K562 (cell line): ENCODE data around the gene PMPCA. TPM values are rescaled to one million over a fixed set of nuclear protein-coding genes. Genes with fewer than 3 reads are reported as not detected.

Experiments
- ATAC-seq: fragments of 200-7000 bp; cut with Tn5 transposase; 3 replicates; pipeline ENCODE4 v1.9.1; 2020; ENCODE audit warnings: moderate library complexity
- BruUV-seq: library from RNA; stranded (reverse); fragments of 400-500 nt; replicated peaks from 2 replicates; lab custom pipeline; 2021; lab: Mats Ljungman, UMichigan
- CTCF ChIA-PET: fragments of 300-600 bp; formaldehyde crosslinking; extraction: SDS; loops from one replicate; lab custom pipeline; 2021; ENCODE audit warnings: low intra/inter-chr PET ratio; lab: Yijun Ruan, JAX
- POLR2A ChIA-PET: fragments of 300-600, 350-650 bp; sonication (Branson Sonifier 250); formaldehyde crosslinking; extraction: SDS; loops from one replicate; lab custom pipeline; 2021; ENCODE audit warnings: antibody characterized with exemption, inconsistent platforms; lab: Yijun Ruan, JAX
- DNase-seq, 4 experiments: peaks; one replicate each; pipeline versions ENCODE4 v3.0.0 to v3.0.0-alpha.2; 2011 to 2018; ENCODE audit warnings: low spot score in 3 of 4, mixed read lengths in 3 of 4; ENCODE audit errors: extremely low read depth in 1 of 4
- FAIRE-seq: peaks from 2 replicates; lab custom pipeline; 2011; peaks lifted over from hg19 to GRCh38; lab: Jason Lieb, UNC
- H2AFZ ChIP-seq: 2 replicates; pipeline ENCODE4 v1.6.0; 2011; ENCODE audit warnings: low read depth, low read length, control low read depth, inconsistent platforms
- H3K27ac ChIP-seq: fragments of 200-600 bp; 3 replicates; pipeline ENCODE4 v1.8.0; 2011; ENCODE audit warnings: low read depth, mild to moderate bottlenecking, control low read depth, inconsistent platforms, low read length, moderate library complexity, mixed read lengths; ENCODE audit errors: extremely low read depth
- H3K27me3 ChIP-seq, 2 experiments: fragments of 300-600 bp in 1 of 2; 2 replicates in 1 of 2; 3 replicates in 1 of 2; pipeline versions ENCODE4 v1.6.0 to v1.8.0; 2011; ENCODE audit warnings: inconsistent platforms in 2 of 2, low read length in 2 of 2, mild to moderate bottlenecking in 1 of 2, mixed read lengths in 1 of 2, moderate library complexity in 1 of 2; ENCODE audit not compliant: control insufficient read depth in 2 of 2, insufficient read depth in 2 of 2
- H3K36me3 ChIP-seq: fragments of 300-600 bp; 3 replicates; pipeline ENCODE4 v1.8.0; 2011; ENCODE audit warnings: mild to moderate bottlenecking, low read length, inconsistent platforms; ENCODE audit not compliant: control insufficient read depth, insufficient read depth
- H3K4me1 ChIP-seq, 2 experiments: fragments of 200-600 bp in 1 of 2; replicated peaks in 1 of 2; 2 replicates in 1 of 2; 3 replicates in 1 of 2; pipeline versions ENCODE4 v1.5.1 to v1.8.0; 2011; ENCODE audit warnings: inconsistent platforms in 2 of 2, low read length in 2 of 2, mild to moderate bottlenecking in 1 of 2, mixed read lengths in 1 of 2, moderate library complexity in 1 of 2; ENCODE audit not compliant: control insufficient read depth in 2 of 2, insufficient read depth in 2 of 2
- H3K4me2 ChIP-seq: 2 replicates; pipeline ENCODE4 v1.6.1; 2011; ENCODE audit warnings: low read length, control low read depth, inconsistent platforms, mixed read lengths; ENCODE audit not compliant: insufficient read depth
- H3K4me3 ChIP-seq: fragments of 200-600 bp; sonication (generic), shearing (Covaris generic); 2 replicates; pipeline ENCODE4 v1.5.1; 2016; ENCODE audit warnings: control low read depth, inconsistent platforms
- H3K79me2 ChIP-seq: fragments of 200-600 bp; 3 replicates; pipeline ENCODE4 v1.8.0; 2011; ENCODE audit warnings: low read length, inconsistent platforms; ENCODE audit not compliant: control insufficient read depth, insufficient read depth
- H3K9ac ChIP-seq, 2 experiments: 2 replicates each; pipeline versions ENCODE4 v1.6.0 to v1.6.1; 2011; ENCODE audit warnings: low read depth in 2 of 2, low read length in 2 of 2, control low read depth in 1 of 2, inconsistent platforms in 1 of 2, mild to moderate bottlenecking in 1 of 2, mixed read lengths in 1 of 2; ENCODE audit not compliant: insufficient read depth in 1 of 2
- H3K9me1 ChIP-seq: one replicate; pipeline ENCODE4 v1.6.0; 2011; ENCODE audit warnings: inconsistent platforms, mild to moderate bottlenecking, low read length, moderate library complexity; ENCODE audit not compliant: control insufficient read depth, insufficient read depth
- H3K9me3 ChIP-seq: replicated peaks from 2 replicates; pipeline ENCODE4 v1.5.1; 2011; ENCODE audit warnings: low read depth, low read length, inconsistent platforms; ENCODE audit not compliant: control insufficient read depth, insufficient read depth
- H4K20me1 ChIP-seq: replicated peaks from 2 replicates; pipeline ENCODE4 v1.6.1; 2011; ENCODE audit warnings: low read length, inconsistent platforms, mixed read lengths; ENCODE audit not compliant: control insufficient read depth, insufficient read depth
- ADNP ChIP-seq: fragments of 200-800 bp; sonication (Bioruptor generic); IDR thresholded peaks from 2 replicates; pipeline ENCODE4 v1.6.1; 2016; ENCODE audit warnings: missing genetic modification characterization, missing compliant biosample characterization
- ARID3B ChIP-seq: fragments of 250-450 bp; sonication (Bioruptor Pico); IDR thresholded peaks from 2 replicates; pipeline ENCODE4 v1.4.0; 2020; ENCODE audit warnings: borderline replicate concordance
- CEBPB ChIP-seq: fragments of 450-650 bp; IDR thresholded peaks from 2 replicates; pipeline ENCODE4 v1.6.1; 2016; ENCODE audit warnings: missing genetic modification characterization, missing compliant biosample characterization
- GATAD2B ChIP-seq: fragments of 450-650 bp; IDR thresholded peaks from 2 replicates; pipeline ENCODE4 v1.6.1; 2017; ENCODE audit warnings: mild to moderate bottlenecking, borderline replicate concordance
- GTF2A2 ChIP-seq: IDR thresholded peaks from 2 replicates; pipeline ENCODE4 v1.6.1; 2016; ENCODE audit warnings: mild to moderate bottlenecking, missing genetic modification characterization, missing compliant biosample characterization
- JUN ChIP-seq, 2 experiments: sonication (generic) in 1 of 2; formaldehyde crosslinking in 1 of 2; IDR thresholded peaks; 2 replicates each; pipeline versions ENCODE4 v1.6.1 to v1.8.0; 2012 to 2022; ENCODE audit warnings: borderline replicate concordance in 2 of 2, mild to moderate bottlenecking in 2 of 2, improper control_type of control experiment in 1 of 2, low read depth in 1 of 2, low read length in 1 of 2, missing genetic modification reagents in 1 of 2
- KDM1A ChIP-seq, 2 experiments: fragments of 450-650 bp; IDR thresholded peaks; 2 replicates each; pipeline ENCODE4 v1.6.1; 2016; ENCODE audit warnings: mild to moderate bottlenecking in 2 of 2
- POLR2G ChIP-seq: fragments of 200-400 bp; formaldehyde crosslinking; IDR thresholded peaks from 2 replicates; pipeline ENCODE4 v1.6.1; 2017; ENCODE audit warnings: low read depth, mild to moderate bottlenecking, antibody characterized with exemption, low read length, moderate library complexity
- POLR3A ChIP-seq: IDR thresholded peaks from 2 replicates; pipeline ENCODE4 v1.6.1; 2011; ENCODE audit warnings: borderline replicate concordance, mild to moderate bottlenecking, moderate library complexity; ENCODE audit not compliant: insufficient read length, insufficient read depth; ENCODE audit errors: extremely low read depth
- RBM25 ChIP-seq: fragments of 200-400 bp; formaldehyde crosslinking; IDR thresholded peaks from 2 replicates; pipeline ENCODE4 v1.6.1; 2018; ENCODE audit warnings: low read length, low read depth, moderate library complexity; ENCODE audit not compliant: severe bottlenecking
- RCOR1 ChIP-seq, 2 experiments: IDR thresholded peaks; 2 replicates each; pipeline ENCODE4 v1.6.1; 2012; ENCODE audit warnings: low read depth in 2 of 2, low read length in 2 of 2, borderline replicate concordance in 1 of 2, improper control_type of control experiment in 1 of 2
- SMARCA5 ChIP-seq: fragments of 450-650 bp; IDR thresholded peaks from 2 replicates; pipeline ENCODE4 v1.6.1; 2016
- ZBTB7A ChIP-seq: IDR thresholded peaks from 2 replicates; pipeline ENCODE4 v1.6.1; 2011; ENCODE audit warnings: low read depth, mild to moderate bottlenecking, low read length, moderate library complexity, borderline replicate concordance; ENCODE audit not compliant: control insufficient read depth
- ZNF41 ChIP-seq: fragments of 250-450 bp; sonication (Bioruptor Pico); conservative IDR thresholded peaks from 2 replicates; pipeline ENCODE4 v1.4.0; 2020; ENCODE audit warnings: mild to moderate bottlenecking
- ZSCAN29 ChIP-seq: fragments of 450-650 bp; IDR thresholded peaks from 2 replicates; pipeline ENCODE4 v1.6.1; 2017
- WGBS: fragments of 100-300 bp; shearing (Covaris generic); methylation state at CpG from one replicate; pipeline ENCODE4 v1.1.6; 2016; ENCODE audit warnings: low coverage, mixed read lengths; ENCODE audit not compliant: insufficient coverage; ENCODE audit errors: missing lambda C conversion rate; 5-methylcytosine and 5-hydroxymethylcytosine counted together
- in situ Hi-C: fragments of 300-500 bp; cut with MboI; formaldehyde crosslinking; loops from 4 replicates; pipeline ENCODE4 v1.15.0; 2018; ENCODE audit warnings: inconsistent platforms, mixed read lengths
- intact Hi-C: fragments of 100-400 bp; cut with micrococcal nuclease; formaldehyde crosslinking; loops from 2 replicates; pipeline ENCODE4 v1.14.2; 2022
- polyA plus RNA-seq, 8 experiments: library from polyadenylated mRNA; depleted of rRNA in 4 of 8; stranded (reverse) in 5 of 8; unstranded in 3 of 8; fragments of >200 nt; fragmentation: Nextera tagmentation in 2 of 8; fragmentation: Illumina TruSeq in 1 of 8; extraction: Ambion mirVana in 2 of 8; extraction: Trizol in 1 of 8; gene quantifications; 2 replicates each; pipeline versions ENCODE4 v1.2.1 to v1.2.3, GENCODE V29; 2011 to 2014; ENCODE audit warnings: inconsistent platforms in 1 of 8, missing spikeins in 1 of 8
- total RNA-seq, 7 experiments: library from RNA; depleted of rRNA in 6 of 7; stranded (reverse); fragments of >200 nt in 6 of 7; fragmentation: Illumina TruSeq in 2 of 7; extraction: Trizol in 2 of 7; gene quantifications; 2 replicates each; pipeline versions ENCODE4 v1.2.1 to v1.2.3, GENCODE V29; 2011 to 2021; ENCODE audit warnings: low replicate concordance in 1 of 7

PMPCA gene
- total and polyA plus RNA-seq, 9 of the 15 experiments (the other 6 are each of a cell fraction or from before 2014, with no cell fraction given) = 23.9 to 143 (median 86.6) TPM

GRCh38 chr9:136444102-136444501 lies 33.6 kb downstream of the PMPCA start:
- Histone ChIP-seq H3K27ac (no peak overlapping the region), H3K4me2 (no peak overlapping the region), H3K9ac (no peak overlapping the region), H3K36me3 (peaks cover 82% of the 10 kb centered on the region), H2AFZ (no peak overlapping the region), H3K9me3 (no peaks in the 10 kb centered on the region), H3K4me1 (peaks cover 4 to 19% of the 10 kb centered on the region in 2 experiments; a peak in 3 of 5 replicates), H3K4me3 (no peak overlapping the region), H4K20me1 (peaks cover 16% of the 10 kb centered on the region), H3K9me1 (peaks cover 11% of the 10 kb centered on the region), H3K27me3 (no peaks in the 10 kb centered on the region), H3K79me2 (peaks cover 5% of the 10 kb centered on the region)
- ATAC-seq = no peak
- TF ChIP-seq POLR2G (peak; percentile 29; the same call in 1 of the 2 replicates), ZSCAN29 (no peak)
- intact Hi-C loops (no loop called here), in situ Hi-C loops (no loop called here)
- FAIRE-seq = no peak
- no peak for DNase-seq
- WGBS = 93% methylated on average over 20 of the region's 20 CpGs
- CTCF ChIA-PET = no interaction called here
- POLR2A ChIA-PET = interaction anchor here (1.6 kb wide), 1 partner anchor 14 kb away, joined by 7 read pairs; no protein-coding TSS in a partner anchor
- no TSS peak for BruUV-seq

- H3K4me1 ChIP-seq = peaks cover 0 to 8% of the 10 kb centered on the region in 2 experiments; a peak in 1 of 5 replicates
- 90% methylated on average over 5 of the region's 7 CpGs for WGBS
- POLR2A ChIA-PET = interaction anchor here (0.5 to 1.6 kb wide), 4 partner anchors 11 to 19 kb away, joined by 3 to 7 read pairs (median 4); no protein-coding TSS in a partner anchor
- H3K4me2 ChIP-seq = no peak overlapping the region
- no peak overlapping the region for H2AFZ ChIP-seq
- peaks cover 13% of the 10 kb centered on the region for H4K20me1 ChIP-seq
- H3K9me3 ChIP-seq = no peaks in the 10 kb centered on the region
- no TSS peak for BruUV-seq
- no peak overlapping the region for H3K27ac ChIP-seq
- no peak overlapping the region for H3K4me3 ChIP-seq
- H3K9ac ChIP-seq = no peak overlapping the region
- H3K9me1 ChIP-seq = peaks cover 9% of the 10 kb centered on the region
- H3K27me3 ChIP-seq = no peaks in the 10 kb centered on the region
- DNase-seq (no peak), ATAC-seq (no peak), FAIRE-seq (no peak)
- CTCF ChIA-PET = no interaction called here
- in situ Hi-C loops = no loop called here
- intact Hi-C loops = no loop called here
- peaks cover 92% of the 10 kb centered on the region for H3K36me3 ChIP-seq
- H3K79me2 ChIP-seq = no peaks in the 10 kb centered on the region
- TF ChIP-seq RBM25 (peak; percentile 88), SMARCA5 (peak; percentile 52; the same call in 1 of the 2 replicates), ADNP (peak; percentile 48; the same call in 1 of the 2 replicates), ZBTB7A (no peak), ARID3B (CRISPR knock-in tag) (no peak), ZNF41 (CRISPR knock-in tag) (no peak), GTF2A2 (tag) (no peak), CEBPB (tag) (peak; percentile 57), JUN (IDR thresholded peaks at IDR 0.05; ENCODE audit: borderline replicate concordance, low read depth, low read length) (no peak), JUN (CRISPR knock-in tag; IDR thresholded peaks at IDR 0.05; ENCODE audit: borderline replicate concordance) (no peak), KDM1A (IDR thresholded peaks at IDR 0.05) (peak; percentile 25; a peak in 1 of 4 replicates), POLR3A (no peak), GATAD2B (no peak), RCOR1 (IDR thresholded peaks at IDR 0.05; ENCODE audit: borderline replicate concordance in 1 of 2, low read depth in 2 of 2, low read length in 2 of 2) (0 out of 4 replicates have a peak, but pooled peaks of 1 of the 2 experiments have one; percentile 6)
Observed at GRCh38 chr9:136445799-136446198, 35.3 kb downstream of the PMPCA start.
